ACC112 (cell line): ENCODE data around the gene PTCH2.

Source experiments
- H2AFZ ChIP-seq: fragments of 200-600 bp; sonication (generic); one replicate; pipeline ENCODE4 v1.6.0; 2017; ENCODE audit warnings: antibody characterized with exemption, low read length; ENCODE audit not compliant: unreplicated experiment
- H3K27ac ChIP-seq: fragments of 200-600 bp; sonication (generic); 2 replicates; pipeline ENCODE4 v1.5.1; 2014; ENCODE audit warnings: low read depth, mild to moderate bottlenecking, antibody characterized with exemption, low read length, moderate library complexity
- H3K27me3 ChIP-seq: fragments of 200-600 bp; sonication (generic); 2 replicates; pipeline ENCODE4 v1.6.1; 2014; ENCODE audit warnings: mild to moderate bottlenecking, antibody characterized with exemption, low read length, moderate library complexity, mixed read lengths; ENCODE audit not compliant: insufficient read depth
- H3K36me3 ChIP-seq: fragments of 200-600 bp; sonication (generic); 2 replicates; pipeline ENCODE4 v1.6.1; 2016; ENCODE audit warnings: mild to moderate bottlenecking, antibody characterized with exemption, low read length, moderate library complexity, mixed read lengths; ENCODE audit not compliant: insufficient read depth
- H3K4me1 ChIP-seq: fragments of 200-600 bp; sonication (generic); one replicate; pipeline ENCODE4 v1.6.1; 2016; ENCODE audit warnings: low read length, mixed read lengths; ENCODE audit not compliant: insufficient read depth, unreplicated experiment, control insufficient read depth
- H3K4me3 ChIP-seq: fragments of 200-600 bp; sonication (generic); 2 replicates; pipeline ENCODE4 v1.5.1; 2014; ENCODE audit warnings: mild to moderate bottlenecking, low read depth, low read length
- H3K79me2 ChIP-seq: fragments of 200-600 bp; sonication (generic); one replicate; pipeline ENCODE4 v1.6.0; 2016; ENCODE audit warnings: low read length; ENCODE audit not compliant: control insufficient read depth, unreplicated experiment, insufficient read depth

PTCH2 gene

DNA sequence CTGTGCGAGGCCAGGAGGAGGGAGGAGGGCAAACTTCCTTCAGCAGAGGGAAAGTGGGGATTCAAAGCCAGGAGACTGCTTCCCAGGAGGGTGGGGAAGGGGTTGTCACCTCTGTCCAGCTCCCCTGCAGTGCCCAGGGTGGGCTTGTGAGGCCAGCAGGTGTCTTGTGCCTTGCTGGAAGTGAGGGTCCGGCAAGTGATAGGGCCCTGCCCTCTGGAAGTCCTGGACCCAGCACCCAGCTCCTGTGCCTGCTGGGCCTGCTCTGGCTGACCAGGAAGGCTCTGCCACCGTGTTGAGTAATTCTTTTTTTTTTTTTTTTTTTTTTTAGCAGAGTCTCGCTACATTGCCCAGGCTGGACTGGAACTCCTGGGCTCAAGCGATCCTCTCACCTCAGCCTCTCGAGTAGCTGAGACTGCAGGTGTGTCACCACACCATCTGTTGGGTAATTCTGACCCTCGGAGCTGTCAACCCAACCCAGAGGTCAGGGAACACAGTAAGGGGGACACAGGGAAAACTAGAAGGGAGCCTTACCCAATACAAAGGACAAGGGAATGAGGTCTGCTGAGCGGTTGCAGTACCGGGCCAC lies 56.1 kb downstream of the PTCH2 start:
- Histone ChIP-seq H3K27me3 (no peaks in the 10 kb centered on the region), H3K36me3 (no peaks in the 10 kb centered on the region), H3K4me3 (no peak overlapping the region), H2AFZ (no peak overlapping the region), H3K79me2 (no peaks in the 10 kb centered on the region), H3K27ac (no peak overlapping the region), H3K4me1 (peaks cover 12% of the 10 kb centered on the region)

- H3K36me3 ChIP-seq, result no peaks in the 10 kb centered on the region
- no peak overlapping the region for H3K27ac ChIP-seq
- no peaks in the 10 kb centered on the region for H3K79me2 ChIP-seq
- peak overlapping the region; percentile 72 for H3K4me3 ChIP-seq
- peak overlapping the region; percentile 87 for H2AFZ ChIP-seq
- no peaks in the 10 kb centered on the region for H3K27me3 ChIP-seq
- H3K4me1 ChIP-seq, result peaks cover 12% of the 10 kb centered on the region
Observed at GRCh38 chr1:44786138-44786840, 56.8 kb downstream of the PTCH2 start.

DNA sequence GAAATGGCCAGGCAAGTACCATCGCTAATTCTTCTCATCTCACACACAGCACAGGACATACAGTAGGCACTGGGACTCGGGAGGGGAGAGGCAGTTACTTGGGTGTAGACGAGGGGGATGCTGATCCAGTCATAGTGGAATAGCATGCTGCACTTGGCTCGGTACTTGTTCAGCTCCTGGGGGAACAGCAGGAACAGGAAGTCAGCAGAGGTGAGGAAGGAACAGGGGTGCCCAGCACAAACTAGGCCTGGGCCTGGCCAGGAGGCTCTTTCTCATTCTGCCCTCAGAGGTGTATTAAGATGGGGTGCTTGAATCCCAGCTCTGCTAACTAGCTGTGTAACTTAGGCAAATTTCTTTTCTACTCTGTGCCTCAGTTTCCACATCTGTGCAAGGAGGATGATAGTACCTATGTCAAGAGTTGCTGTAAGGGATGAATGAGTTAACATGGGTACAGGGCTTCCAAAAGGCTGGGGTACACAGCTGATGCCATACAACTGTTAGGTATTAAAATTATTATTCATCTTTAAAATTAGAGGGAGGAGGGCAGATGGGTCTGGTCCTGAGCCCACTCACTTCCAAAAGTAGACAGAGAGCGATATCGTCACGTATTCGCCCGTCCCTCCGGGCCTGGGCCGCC lies 57.4 kb downstream of the PTCH2 start:
- H3K36me3 ChIP-seq, result no peaks in the 10 kb centered on the region; the same call in 1 of the 2 replicates
- no peak overlapping the region for H3K27ac ChIP-seq
- no peaks in the 10 kb centered on the region for H3K27me3 ChIP-seq
- H3K4me1 ChIP-seq, result peaks cover 12% of the 10 kb centered on the region
- H3K4me3 ChIP-seq, result peak overlapping the region; percentile 72
- no peaks in the 10 kb centered on the region for H3K79me2 ChIP-seq
- H2AFZ ChIP-seq, result no peak overlapping the region

DNA sequence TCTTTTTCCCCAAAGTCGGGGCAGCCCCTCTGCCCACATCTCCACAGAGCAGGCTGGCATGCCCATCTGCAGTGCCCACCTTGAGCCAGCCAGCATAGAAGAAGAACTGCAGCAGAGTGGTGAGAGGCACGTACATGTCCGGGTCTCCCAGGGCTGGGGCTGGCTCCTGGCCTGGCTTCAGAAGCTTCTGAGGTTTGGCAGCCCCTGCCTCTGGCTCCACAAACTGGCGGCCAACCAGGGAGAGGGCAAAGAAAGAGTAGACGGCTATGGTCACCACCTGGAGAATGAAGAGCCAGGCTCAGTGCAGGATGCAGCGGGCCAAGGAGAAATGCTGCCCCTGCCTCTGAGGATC lies 58.0 kb downstream of the PTCH2 start:
- H3K4me3 ChIP-seq, result no peak overlapping the region
- no peak overlapping the region for H3K27ac ChIP-seq
- H3K27me3 ChIP-seq, result no peaks in the 10 kb centered on the region
- no peak overlapping the region for H2AFZ ChIP-seq
- H3K36me3 ChIP-seq, result no peaks in the 10 kb centered on the region; the same call in 1 of the 2 replicates
- H3K79me2 ChIP-seq, result no peaks in the 10 kb centered on the region
- H3K4me1 ChIP-seq, result peaks cover 12% of the 10 kb centered on the region

GRCh38 chr1:44784094-44785028 lies 58.7 kb downstream of the PTCH2 start:
- H3K79me2 ChIP-seq, result no peaks in the 10 kb centered on the region
- H2AFZ ChIP-seq, result peak overlapping the region; percentile 51
- no peak overlapping the region for H3K27ac ChIP-seq
- no peaks in the 10 kb centered on the region; the same call in 1 of the 2 replicates for H3K36me3 ChIP-seq
- H3K4me3 ChIP-seq, result peak overlapping the region; percentile 70
- H3K4me1 ChIP-seq, result peaks cover 12% of the 10 kb centered on the region
- no peaks in the 10 kb centered on the region for H3K27me3 ChIP-seq

DNA sequence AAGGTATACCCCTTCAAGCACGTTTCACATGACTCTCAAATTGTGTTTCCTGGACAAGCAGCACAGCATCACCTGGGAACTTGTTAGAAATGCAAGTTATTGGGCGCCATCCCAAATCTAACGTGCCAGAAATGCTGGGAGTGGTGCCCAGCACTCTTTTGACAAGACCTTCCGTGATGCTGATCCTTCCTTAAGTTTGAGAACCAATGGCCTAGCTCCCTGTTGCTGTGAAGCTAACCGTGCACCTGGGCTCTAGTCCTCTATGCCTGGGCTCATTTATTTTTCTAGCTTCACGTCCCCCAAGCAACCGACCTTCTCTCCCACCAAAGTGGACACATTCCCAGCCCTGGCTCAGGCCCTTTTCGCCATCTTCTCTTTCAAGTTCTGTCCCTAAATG lies 59.4 kb downstream of the PTCH2 start:
- Histone ChIP-seq H2AFZ (peak overlapping the region; percentile 32), H3K79me2 (peaks cover 6% of the 10 kb centered on the region), H3K4me3 (peak overlapping the region; percentile 70), H3K4me1 (peaks cover 12% of the 10 kb centered on the region), H3K36me3 (peaks cover 5% of the 10 kb centered on the region; the same call in 1 of the 2 replicates), H3K27me3 (no peaks in the 10 kb centered on the region), H3K27ac (no peak overlapping the region)

DNA sequence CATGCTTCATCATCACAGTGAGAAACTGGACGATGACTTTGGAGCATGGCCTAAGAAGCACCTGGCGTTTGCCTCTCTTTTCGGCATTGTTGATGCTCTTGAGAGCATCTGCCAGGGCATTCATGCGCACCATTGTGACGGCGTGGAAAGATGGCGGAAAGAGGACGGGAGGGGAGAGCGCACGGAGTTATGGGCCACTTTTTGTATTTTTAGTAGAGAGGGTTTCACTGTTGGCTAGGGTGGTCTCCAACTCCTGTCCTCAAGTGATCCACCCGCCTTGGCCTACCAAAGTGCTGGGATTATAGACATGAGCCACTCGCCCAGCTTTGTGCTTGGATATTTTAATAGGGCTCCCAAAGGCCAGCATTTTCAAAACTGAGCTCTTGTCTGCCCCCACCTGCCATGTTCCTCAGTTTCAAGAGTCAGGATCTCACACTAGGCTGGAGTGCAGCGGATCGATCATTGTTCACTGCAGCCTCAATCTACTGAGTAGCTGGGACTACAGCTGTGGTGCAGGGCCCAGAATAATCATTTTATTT lies 62.4 kb downstream of the PTCH2 start:
- H3K27ac ChIP-seq, result no peak overlapping the region
- H3K4me1 ChIP-seq, result peaks cover 21% of the 10 kb centered on the region
- H3K27me3 ChIP-seq, result no peaks in the 10 kb centered on the region
- no peak overlapping the region for H3K4me3 ChIP-seq
- no peak overlapping the region for H2AFZ ChIP-seq
- peaks cover 27% of the 10 kb centered on the region; the same call in 1 of the 2 replicates for H3K36me3 ChIP-seq
- peaks cover 36% of the 10 kb centered on the region for H3K79me2 ChIP-seq

GRCh38 chr1:44778705-44779576 lies 64.1 kb downstream of the PTCH2 start:
- H3K4me1 ChIP-seq, result peaks cover 17% of the 10 kb centered on the region
- H3K27ac ChIP-seq, result no peak overlapping the region
- H3K79me2 ChIP-seq, result peaks cover 45% of the 10 kb centered on the region
- H2AFZ ChIP-seq, result no peak overlapping the region
- H3K4me3 ChIP-seq, result peak overlapping the region; percentile 87
- H3K27me3 ChIP-seq, result no peaks in the 10 kb centered on the region
- peaks cover 27% of the 10 kb centered on the region; the same call in 1 of the 2 replicates for H3K36me3 ChIP-seq

- H3K4me1 ChIP-seq, result peaks cover 12% of the 10 kb centered on the region
- H3K36me3 ChIP-seq, result peaks cover 27% of the 10 kb centered on the region; the same call in 1 of the 2 replicates
- no peak overlapping the region for H3K27ac ChIP-seq
- H3K27me3 ChIP-seq, result no peaks in the 10 kb centered on the region
- H3K4me3 ChIP-seq, result peak overlapping the region; percentile 87
- no peak overlapping the region for H2AFZ ChIP-seq
- H3K79me2 ChIP-seq, result peaks cover 45% of the 10 kb centered on the region
Observed at GRCh38 chr1:44777969-44778635, 65.0 kb downstream of the PTCH2 start.
